Measurements from ENCODE around the gene SRRM2.

DNA sequence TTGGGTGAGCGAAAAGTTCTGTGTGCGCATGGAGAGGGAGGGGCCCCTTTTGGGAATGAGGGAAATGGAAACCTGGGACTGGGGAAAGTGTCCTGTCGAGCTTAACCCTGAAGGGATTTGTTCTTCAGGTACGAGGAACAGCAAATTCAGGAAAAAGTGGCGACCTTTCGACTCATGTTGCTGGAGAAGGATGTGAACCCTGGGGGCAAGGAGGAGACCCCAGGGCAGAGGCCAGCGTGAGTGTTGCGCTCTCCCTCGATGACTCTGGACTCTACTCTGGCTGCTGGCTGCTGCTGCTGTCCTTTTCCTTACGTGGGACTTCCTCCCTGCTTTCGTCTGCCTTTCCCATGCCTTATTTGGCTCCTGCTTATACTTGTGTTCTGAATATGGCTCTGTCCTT, 4.9 kb downstream of the SRRM2 start:
- TF ChIP-seq, protein P1, sequence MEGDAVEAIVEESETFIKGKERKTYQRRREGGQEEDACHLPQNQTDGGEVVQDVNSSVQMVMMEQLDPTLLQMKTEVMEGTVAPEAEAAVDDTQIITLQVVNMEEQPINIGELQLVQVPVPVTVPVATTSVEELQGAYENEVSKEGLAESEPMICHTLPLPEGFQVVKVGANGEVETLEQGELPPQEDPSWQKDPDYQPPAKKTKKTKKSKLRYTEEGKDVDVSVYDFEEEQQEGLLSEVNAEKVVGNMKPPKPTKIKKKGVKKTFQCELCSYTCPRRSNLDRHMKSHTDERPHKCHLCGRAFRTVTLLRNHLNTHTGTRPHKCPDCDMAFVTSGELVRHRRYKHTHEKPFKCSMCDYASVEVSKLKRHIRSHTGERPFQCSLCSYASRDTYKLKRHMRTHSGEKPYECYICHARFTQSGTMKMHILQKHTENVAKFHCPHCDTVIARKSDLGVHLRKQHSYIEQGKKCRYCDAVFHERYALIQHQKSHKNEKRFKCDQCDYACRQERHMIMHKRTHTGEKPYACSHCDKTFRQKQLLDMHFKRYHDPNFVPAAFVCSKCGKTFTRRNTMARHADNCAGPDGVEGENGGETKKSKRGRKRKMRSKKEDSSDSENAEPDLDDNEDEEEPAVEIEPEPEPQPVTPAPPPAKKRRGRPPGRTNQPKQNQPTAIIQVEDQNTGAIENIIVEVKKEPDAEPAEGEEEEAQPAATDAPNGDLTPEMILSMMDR (IDR thresholded peaks at IDR 0.05), result no peak
- TF ChIP-seq POLR2A (IDR thresholded peaks at IDR 0.05), result no peak
- no peak for TF ChIP-seq EP300 (IDR thresholded peaks at IDR 0.05)
- TF ChIP-seq POLR2AphosphoS5 (IDR thresholded peaks at IDR 0.05), result no peak
